Kidney epithelial cell (primary cell): ENCODE data around the gene CDC37. TPM values are rescaled to one million over a fixed set of nuclear protein-coding genes. Genes with fewer than 3 reads are reported as not detected.
A peak's percentile ranks its signal among the peaks of the same experiment; 100 is the strongest.

Experiments
- DNase-seq: peaks from one replicate; pipeline ENCODE4 v3.0.0-alpha.2; 2010; ENCODE audit warnings: low read depth
- H3K27me3 ChIP-seq: 2 replicates; pipeline ENCODE4 v1.6.0; 2011; ENCODE audit warnings: low read length; ENCODE audit not compliant: control insufficient read depth, insufficient read depth
- H3K36me3 ChIP-seq: 2 replicates; pipeline ENCODE4 v1.5.1; 2011; ENCODE audit warnings: low read length; ENCODE audit not compliant: control insufficient read depth, insufficient read depth
- H3K4me3 ChIP-seq: 2 replicates; pipeline ENCODE4 v1.5.1; 2011; ENCODE audit warnings: low read depth, mild to moderate bottlenecking, control low read depth, low read length
- total RNA-seq: library from RNA; depleted of rRNA; stranded (reverse); fragments of >200 nt; gene quantifications from 2 replicates; pipeline ENCODE4 v1.2.3, GENCODE V29; 2015
- TF ChIP-seq, protein P1 (sequence below): IDR thresholded peaks from 2 replicates; pipeline ENCODE4 v1.5.1; 2011; ENCODE audit warnings: mild to moderate bottlenecking, moderate library complexity, low read length, control low read depth, inconsistent platforms; ENCODE audit not compliant: insufficient read depth, poor library complexity, severe bottlenecking

The CDC37 gene
- total RNA-seq, result 309 and 327 TPM in 2 replicates

DNA sequence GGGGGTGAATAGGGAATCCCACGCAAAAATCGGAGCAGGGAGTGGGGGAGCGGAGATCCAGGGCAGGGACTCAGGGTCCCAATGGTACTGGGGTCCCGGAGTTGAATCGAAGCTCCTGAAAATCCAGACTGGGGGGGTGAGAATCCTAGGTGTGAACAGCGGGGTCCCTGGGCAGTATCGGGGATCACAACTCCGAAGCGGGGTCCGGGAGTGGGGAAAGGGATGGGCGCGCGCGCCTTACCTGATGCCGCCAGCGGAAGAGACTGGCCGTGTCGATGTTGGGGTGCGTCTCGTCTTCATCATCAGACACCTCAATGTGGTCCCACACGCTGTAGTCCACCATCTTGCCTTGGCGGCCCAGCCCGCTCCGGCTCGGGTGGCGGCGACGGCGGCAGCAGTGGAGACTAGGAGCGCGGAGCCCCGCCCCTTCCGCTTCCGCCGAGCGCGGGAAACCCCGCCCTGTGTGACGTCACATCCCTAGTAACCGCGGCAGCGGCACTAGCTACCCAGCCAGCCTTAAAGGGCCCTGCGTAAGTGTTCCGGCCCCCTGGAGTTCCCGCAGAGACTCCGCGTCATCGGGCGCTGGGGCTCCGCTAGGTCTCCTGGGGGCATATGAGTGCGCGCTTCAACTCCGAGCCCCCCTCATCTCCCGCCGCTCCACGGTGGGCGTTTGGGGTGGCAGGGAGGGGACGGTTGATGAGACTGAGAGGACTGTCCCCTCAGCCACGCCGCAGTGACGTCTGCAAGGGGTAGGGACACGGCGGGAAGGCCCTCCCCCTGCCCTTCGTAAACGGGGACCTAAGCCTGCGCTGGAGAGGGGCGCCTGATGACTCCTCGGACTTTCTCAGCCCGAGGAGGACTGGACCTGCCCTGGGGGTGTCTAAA is at the start of gene CDC37:
CDC37 (minus strand) TSS at position 406 of the 885 bp plus-strand sequence; CDS start at position 343, 63 bp downstream.
- TF ChIP-seq, protein P1, sequence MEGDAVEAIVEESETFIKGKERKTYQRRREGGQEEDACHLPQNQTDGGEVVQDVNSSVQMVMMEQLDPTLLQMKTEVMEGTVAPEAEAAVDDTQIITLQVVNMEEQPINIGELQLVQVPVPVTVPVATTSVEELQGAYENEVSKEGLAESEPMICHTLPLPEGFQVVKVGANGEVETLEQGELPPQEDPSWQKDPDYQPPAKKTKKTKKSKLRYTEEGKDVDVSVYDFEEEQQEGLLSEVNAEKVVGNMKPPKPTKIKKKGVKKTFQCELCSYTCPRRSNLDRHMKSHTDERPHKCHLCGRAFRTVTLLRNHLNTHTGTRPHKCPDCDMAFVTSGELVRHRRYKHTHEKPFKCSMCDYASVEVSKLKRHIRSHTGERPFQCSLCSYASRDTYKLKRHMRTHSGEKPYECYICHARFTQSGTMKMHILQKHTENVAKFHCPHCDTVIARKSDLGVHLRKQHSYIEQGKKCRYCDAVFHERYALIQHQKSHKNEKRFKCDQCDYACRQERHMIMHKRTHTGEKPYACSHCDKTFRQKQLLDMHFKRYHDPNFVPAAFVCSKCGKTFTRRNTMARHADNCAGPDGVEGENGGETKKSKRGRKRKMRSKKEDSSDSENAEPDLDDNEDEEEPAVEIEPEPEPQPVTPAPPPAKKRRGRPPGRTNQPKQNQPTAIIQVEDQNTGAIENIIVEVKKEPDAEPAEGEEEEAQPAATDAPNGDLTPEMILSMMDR, result no peak
- peaks cover 20% of the 10 kb centered on the region for H3K27me3 ChIP-seq
- peak within 1 kb of the TSS; percentile 100 for H3K4me3 ChIP-seq
- peak; percentile 79 for DNase-seq
- peaks cover 1% of the 10 kb centered on the region for H3K36me3 ChIP-seq

DNA sequence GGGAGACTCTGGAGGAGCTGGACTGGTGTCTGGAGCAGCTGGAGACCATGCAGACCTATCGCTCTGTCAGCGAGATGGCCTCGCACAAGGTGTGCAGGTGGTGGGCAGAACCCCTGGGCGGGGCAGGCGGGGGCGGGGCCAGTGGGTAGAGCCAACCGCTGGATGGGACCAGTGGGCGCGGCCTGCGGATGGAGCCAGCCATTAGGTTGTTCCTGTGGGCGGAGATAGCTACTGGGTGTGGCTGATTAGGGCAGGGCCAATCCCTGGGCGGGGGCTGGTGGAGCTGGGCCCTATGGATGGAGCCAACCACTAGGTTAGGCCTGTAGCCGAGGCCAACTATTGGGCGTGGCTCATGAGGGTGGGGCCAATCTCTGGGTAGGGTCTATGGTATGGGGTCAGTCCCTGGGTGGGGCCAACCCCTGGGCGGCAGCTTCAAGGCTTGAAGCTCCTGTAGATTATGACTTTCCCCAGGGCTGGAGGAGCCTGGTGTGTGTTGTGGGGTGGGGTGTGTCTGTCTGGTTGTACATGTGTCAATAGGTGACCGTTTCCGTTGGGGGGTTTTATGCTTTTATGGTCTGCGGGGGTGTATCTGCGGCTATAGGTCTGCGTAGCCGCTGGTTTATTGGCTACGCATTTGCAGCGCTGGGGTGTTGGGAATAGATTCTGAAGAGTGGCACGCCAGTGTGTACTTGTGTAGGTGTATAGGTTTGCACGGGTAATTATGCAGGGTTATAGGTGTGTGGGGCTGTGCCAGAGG is 47.7 kb upstream of the CDC37 start:
- TF ChIP-seq, protein P1, result no peak

DNA sequence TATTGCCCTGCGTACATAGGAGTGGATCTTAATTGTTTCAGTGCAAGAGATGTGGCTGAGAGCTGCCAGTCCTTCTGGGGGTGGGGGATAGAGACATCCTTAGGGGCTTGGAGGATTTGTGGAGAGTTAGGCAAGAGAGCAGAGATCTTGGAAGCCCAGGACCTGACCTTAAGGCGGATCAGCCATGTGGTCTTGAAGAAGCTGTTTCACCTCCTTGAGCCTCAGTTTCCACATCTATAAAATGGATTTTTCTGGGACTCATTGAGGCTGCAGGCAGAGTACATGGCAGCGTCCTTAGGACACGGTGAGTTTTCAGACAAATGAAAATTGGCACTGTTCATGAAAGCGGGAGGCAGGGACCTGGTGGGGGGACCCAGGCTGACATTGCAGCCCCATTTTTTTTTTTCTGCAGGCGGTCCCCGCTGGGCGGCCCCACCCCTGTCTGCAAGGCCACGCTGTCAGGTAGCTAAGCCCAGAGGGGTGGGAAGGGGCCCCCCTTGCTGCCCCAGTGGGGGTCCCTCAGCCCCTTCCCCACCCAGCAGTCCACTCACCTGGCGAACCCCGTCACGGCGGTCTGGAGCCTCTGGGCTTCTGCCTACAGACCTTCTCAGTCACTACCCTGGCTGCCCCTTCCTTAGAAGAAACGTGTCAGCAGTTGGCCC is 47.0 kb upstream of the CDC37 start:
- no peak overlapping the region for H3K4me3 ChIP-seq
- TF ChIP-seq, protein P1, result no peak
- H3K27me3 ChIP-seq, result peaks cover 9% of the 10 kb centered on the region
- H3K36me3 ChIP-seq, result no peaks in the 10 kb centered on the region
- DNase-seq, result no peak

More for the DNA sequence above, 47.7 kb upstream of the CDC37 start:
- no peak for DNase-seq
- Histone ChIP-seq H3K4me3 (no peak overlapping the region), H3K27me3 (peaks cover 9% of the 10 kb centered on the region), H3K36me3 (no peaks in the 10 kb centered on the region)

- TF ChIP-seq, protein P1, result no peak
- H3K27me3 ChIP-seq, result peaks cover 9% of the 10 kb centered on the region
- no peaks in the 10 kb centered on the region for H3K36me3 ChIP-seq
- DNase-seq, result no peak
- H3K4me3 ChIP-seq, result no peak overlapping the region
Observed at GRCh38 chr19:10449037-10449436, 45.7 kb upstream of the CDC37 start.

DNA sequence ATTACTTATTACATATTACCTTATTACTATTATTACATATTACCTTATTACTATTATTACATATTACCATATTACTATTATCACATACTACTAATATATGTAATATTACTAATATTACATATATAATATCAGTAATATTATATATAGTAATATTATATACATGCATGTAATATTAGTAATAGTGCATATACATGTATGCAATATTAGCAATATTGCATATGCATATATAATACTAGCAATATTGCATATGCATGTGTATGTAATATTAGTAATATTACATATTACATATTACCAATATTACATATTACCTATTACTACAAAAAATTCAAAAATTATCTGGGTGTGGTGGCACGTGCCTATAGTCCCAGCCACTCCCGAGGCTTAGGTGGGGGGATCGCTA is 39.4 kb upstream of the CDC37 start:
- no peak for DNase-seq
- Histone ChIP-seq H3K4me3 (no peak overlapping the region), H3K36me3 (no peaks in the 10 kb centered on the region), H3K27me3 (no peaks in the 10 kb centered on the region)
- TF ChIP-seq, protein P1, result no peak
